ENCODE results near the gene NRSN2.
A peak's percentile ranks its signal among the peaks of the same experiment; 100 is the strongest.
"Not testable (repeated sequence)": the region's sequence is repeated elsewhere in the genome, so short reads cannot be mapped to it uniquely, and the experiment has no call there.

Gene NRSN2

GRCh38 chr20:356745-357144 is 9.8 kb downstream of the NRSN2 start:
- DNase-seq: no peak

GRCh38 chr20:358891-359555 is 12.1 kb downstream of the NRSN2 start:
- no peak for DNase-seq

- no peak for DNase-seq
Observed at GRCh38 chr20:361561-361960, 14.7 kb downstream of the NRSN2 start.

- DNase-seq: peak; percentile 54
Observed at GRCh38 chr20:362271-363254, 15.7 kb downstream of the NRSN2 start.

- DNase-seq: no peak
Observed at GRCh38 chr20:363319-364078, 16.6 kb downstream of the NRSN2 start.

GRCh38 chr20:364905-365794 is 18.2 kb downstream of the NRSN2 start:
- no peak for DNase-seq

GRCh38 chr20:366041-366718 is 19.3 kb downstream of the NRSN2 start:
- no peak for DNase-seq

- DNase-seq: no peak
Observed at GRCh38 chr20:366719-367485, 20.0 kb downstream of the NRSN2 start.

GRCh38 chr20:367486-367887 is 20.6 kb downstream of the NRSN2 start:
- DNase-seq: no peak

- DNase-seq: no peak
Observed at GRCh38 chr20:368915-369314, 22.0 kb downstream of the NRSN2 start.

- no peak for DNase-seq
Observed at GRCh38 chr20:370151-370600, 23.3 kb downstream of the NRSN2 start.

- DNase-seq: no peak
Observed at GRCh38 chr20:370977-371754, 24.3 kb downstream of the NRSN2 start.

- no peak for DNase-seq
Observed at GRCh38 chr20:371755-372542, 25.0 kb downstream of the NRSN2 start.

- not testable (repeated sequence) for DNase-seq
Observed at GRCh38 chr20:372543-373082, 25.7 kb downstream of the NRSN2 start.

- no peak for DNase-seq
Observed at GRCh38 chr20:373171-373890, 26.4 kb downstream of the NRSN2 start.

GRCh38 chr20:375265-375889 is 28.5 kb downstream of the NRSN2 start:
- no peak for DNase-seq

GRCh38 chr20:376089-376488 is 29.2 kb downstream of the NRSN2 start:
- no peak for DNase-seq

GRCh38 chr20:376750-377149 is 29.8 kb downstream of the NRSN2 start:
- DNase-seq: no peak
